ENCODE data around the gene IFIT1. TPM values are rescaled to one million over a fixed set of nuclear protein-coding genes. Genes with fewer than 3 reads are reported as not detected.
"Not testable (repeated sequence)": the region's sequence is repeated elsewhere in the genome, so short reads cannot be mapped to it uniquely, and the experiment has no call there.

IFIT1 gene
- polyA plus RNA-seq, 1 donor = 65.5 TPM

- DNase-seq = no peak
Measured at GRCh38 chr10:89364531-89364930, 27.9 kb upstream of the IFIT1 start.

- DNase-seq = no peak
Measured at GRCh38 chr10:89367529-89367928, 24.9 kb upstream of the IFIT1 start.

GRCh38 chr10:89368129-89368528 lies 24.3 kb upstream of the IFIT1 start:
- no peak for DNase-seq

GRCh38 chr10:89369156-89370105 lies 23.0 kb upstream of the IFIT1 start:
- peak; percentile 54 for DNase-seq

- DNase-seq = no peak
Measured at GRCh38 chr10:89371079-89371478, 21.3 kb upstream of the IFIT1 start.

- DNase-seq = no peak
Measured at GRCh38 chr10:89371987-89372386, 20.4 kb upstream of the IFIT1 start.

- peak; percentile 80 for DNase-seq
Measured at GRCh38 chr10:89373916-89374711, 18.3 kb upstream of the IFIT1 start.

GRCh38 chr10:89374713-89375141 lies 17.7 kb upstream of the IFIT1 start:
- DNase-seq = no peak

- DNase-seq = no peak
Measured at GRCh38 chr10:89377705-89378637, 14.5 kb upstream of the IFIT1 start, which contains the start of gene IFIT1B. Gene IFIT1B, plus strand, starts transcription at chr10:89378056. Its CDS starts 80 bp downstream, at chr10:89378136.

GRCh38 chr10:89379103-89379502 lies 13.3 kb upstream of the IFIT1 start:
- no peak for DNase-seq

- DNase-seq = no peak
Measured at GRCh38 chr10:89382757-89383156, 9.7 kb upstream of the IFIT1 start.

GRCh38 chr10:89384474-89385340 lies 7.7 kb upstream of the IFIT1 start:
- DNase-seq = no peak

GRCh38 chr10:89388806-89389205 lies 3.6 kb upstream of the IFIT1 start:
- DNase-seq = peak; percentile 47

GRCh38 chr10:89389254-89389653 lies 3.2 kb upstream of the IFIT1 start:
- DNase-seq = peak; percentile 59

- peak; percentile 46 for DNase-seq
Measured at GRCh38 chr10:89390476-89391225, 1.8 kb upstream of the IFIT1 start.

- not testable (repeated sequence) for DNase-seq
Measured at GRCh38 chr10:89391226-89391576, 1.2 kb upstream of the IFIT1 start.

- DNase-seq = no peak
Measured at GRCh38 chr10:89392974-89393373, 551 bp downstream of the IFIT1 start.

- no peak for DNase-seq
Measured at GRCh38 chr10:89393898-89394297, 1.5 kb downstream of the IFIT1 start.

GRCh38 chr10:89395141-89395540 lies 2.7 kb downstream of the IFIT1 start:
- DNase-seq = no peak

- DNase-seq = no peak
Measured at GRCh38 chr10:89398003-89398749, 5.8 kb downstream of the IFIT1 start.

Measured in hindlimb muscle (tissue), 1 donor.